GM10248 (cell line): ENCODE results near the gene ABCA8.
"Not testable (repeated sequence)": the region's sequence is repeated elsewhere in the genome, so short reads cannot be mapped to it uniquely, and the experiment has no call there.

ENCODE experiments used
- CTCF ChIA-PET: fragments of 300-600 bp; sonication (Branson Sonifier 250); formaldehyde crosslinking; extraction: SDS; loops from one replicate; lab custom pipeline; 2021; ENCODE audit warnings: antibody characterized with exemption; lab: Yijun Ruan, JAX
- POLR2A ChIA-PET: fragments of 350-650 bp; sonication (Branson Sonifier 250); formaldehyde crosslinking; extraction: SDS; loops from one replicate; lab custom pipeline; 2020; ENCODE audit warnings: antibody characterized with exemption; lab: Yijun Ruan, JAX
- DNase-seq: peaks from one replicate; pipeline ENCODE4 v3.0.0; 2012; ENCODE audit errors: extremely low spot score
- CTCF ChIP-seq: IDR thresholded peaks from 2 replicates; pipeline ENCODE4 v1.5.1; 2012; ENCODE audit warnings: mild to moderate bottlenecking, low read depth; ENCODE audit errors: extremely low read depth, missing control alignments, control extremely low read depth

The ABCA8 gene

GRCh38 chr17:68972119-68972704, 17.0 kb upstream of the ABCA8 start:
- peak; percentile 33 for TF ChIP-seq CTCF
- ChIA-PET CTCF (interaction anchor here (1.0 kb wide), 1 partner anchor 200 kb away, joined by 3 read pairs; no protein-coding TSS in a partner anchor), POLR2A (no interaction called here)
- DNase-seq: peak; percentile 26

- POLR2A ChIA-PET: no interaction called here
Observed at GRCh38 chr17:68969101-68969500, 13.9 kb upstream of the ABCA8 start.

GRCh38 chr17:68963958-68964357, 8.8 kb upstream of the ABCA8 start:
- POLR2A ChIA-PET: no interaction called here
- TF ChIP-seq CTCF: no peak
- DNase-seq: no peak
- CTCF ChIA-PET: no interaction called here

More at GRCh38 chr17:68969101-68969500, 13.9 kb upstream of the ABCA8 start:
- CTCF ChIA-PET: interaction anchor here (1.9 to 3.2 kb wide), 2 partner anchors 14 to 197 kb away, joined by 5 to 11 read pairs; partner anchors contain the start of gene ABCA8
- DNase-seq: no peak
- TF ChIP-seq CTCF: no peak

GRCh38 chr17:68961214-68961882, 6.2 kb upstream of the ABCA8 start:
- no peak for TF ChIP-seq CTCF
- no peak for DNase-seq
- POLR2A ChIA-PET: no interaction called here
- CTCF ChIA-PET: no interaction called here

GRCh38 chr17:68959117-68959516, 3.9 kb upstream of the ABCA8 start:
- DNase-seq, CTCF ChIA-PET, POLR2A ChIA-PET: not testable (repeated sequence)

GRCh38 chr17:68957944-68958343, 2.8 kb upstream of the ABCA8 start:
- ChIA-PET CTCF (no interaction called here), POLR2A (no interaction called here)
- no peak for TF ChIP-seq CTCF
- DNase-seq: no peak
